HepG2 (cell line): ENCODE data around the gene TBR1. TPM values are rescaled to one million over a fixed set of nuclear protein-coding genes. Genes with fewer than 3 reads are reported as not detected.

Experiments
- AKAP8 ChIP-seq: sonication (generic); formaldehyde crosslinking; IDR thresholded peaks from 2 replicates; pipeline ENCODE4 v1.5.1; 2020; ENCODE audit warnings: mild to moderate bottlenecking, missing genetic modification reagents
- CHCHD3 ChIP-seq: sonication (generic); formaldehyde crosslinking; IDR thresholded peaks from 2 replicates; pipeline ENCODE4 v1.8.0; 2022; ENCODE audit warnings: mild to moderate bottlenecking, missing genetic modification reagents, moderate library complexity
- MXD4 ChIP-seq: IDR thresholded peaks from 2 replicates; pipeline ENCODE4 v1.6.1; 2016; ENCODE audit warnings: mild to moderate bottlenecking, missing biosample characterization, missing genetic modification reagents
- POGZ ChIP-seq: sonication (generic); formaldehyde crosslinking; IDR thresholded peaks from 2 replicates; pipeline ENCODE4 v1.4.0; 2020; ENCODE audit warnings: mild to moderate bottlenecking, missing genetic modification reagents
- RBM22 ChIP-seq: fragments of 200-400 bp; formaldehyde crosslinking; optimal IDR thresholded peaks from 2 replicates; pipeline ENCODE3; 2017; ENCODE audit warnings: mild to moderate bottlenecking, low read length, moderate library complexity
- SALL1 ChIP-seq: sonication (generic); formaldehyde crosslinking; IDR thresholded peaks from 2 replicates; pipeline ENCODE4 v1.8.0; 2022; ENCODE audit warnings: mild to moderate bottlenecking, missing genetic modification reagents
- ZBTB20 ChIP-seq: sonication (generic); formaldehyde crosslinking; IDR thresholded peaks from 2 replicates; pipeline ENCODE4 v1.8.1; 2023; ENCODE audit warnings: missing genetic modification reagents, low read depth, mild to moderate bottlenecking, borderline replicate concordance
- ZNF10 ChIP-seq: sonication (generic); formaldehyde crosslinking; IDR thresholded peaks from 2 replicates; pipeline ENCODE4 v1.4.0; 2020; ENCODE audit warnings: mild to moderate bottlenecking, low read depth, missing genetic modification reagents, borderline replicate concordance
- ZNF607 ChIP-seq: sonication (generic); formaldehyde crosslinking; IDR thresholded peaks from 2 replicates; pipeline ENCODE4 v1.5.1; 2020; ENCODE audit warnings: missing genetic modification reagents, mild to moderate bottlenecking, borderline replicate concordance
- polyA plus RNA-seq, 8 experiments: library from polyadenylated mRNA; depleted of rRNA in 3 of 8; stranded (reverse) in 7 of 8; unstranded in 1 of 8; fragments of >200 nt; fragmentation: Illumina TruSeq in 4 of 8; extraction: Trizol in 4 of 8; gene quantifications; 2 replicates each; pipeline versions ENCODE4 v1.2.1 to v1.2.3, GENCODE V29; 2011 to 2016; ENCODE audit warnings: low read depth in 4 of 8, missing spikeins in 1 of 8, mixed read lengths in 1 of 8; ENCODE audit not compliant: insufficient read depth in 1 of 8
- total RNA-seq, 5 experiments: library from RNA; depleted of rRNA; stranded (reverse); fragments of >200 nt; fragmentation: Illumina TruSeq; extraction: Trizol; gene quantifications; 2 replicates each; pipeline ENCODE4 v1.2.3, GENCODE V29; 2016; ENCODE audit warnings: low read depth in 1 of 5
- TF ChIP-seq, protein P1 (sequence below): sonication (generic); formaldehyde crosslinking; IDR thresholded peaks from 2 replicates; pipeline ENCODE4 v1.4.0; 2020; ENCODE audit warnings: missing genetic modification reagents
- TF ChIP-seq, protein P2 (sequence below): sonication (generic); formaldehyde crosslinking; IDR thresholded peaks from 2 replicates; pipeline ENCODE4 v1.8.1; 2023; ENCODE audit warnings: mild to moderate bottlenecking, inconsistent platforms, moderate library complexity, missing genetic modification reagents, borderline replicate concordance
- TF ChIP-seq, protein P3 (sequence below): sonication (generic); formaldehyde crosslinking; IDR thresholded peaks from 2 replicates; pipeline ENCODE4 v1.4.0; 2020; ENCODE audit warnings: missing genetic modification reagents

The TBR1 gene
- total and polyA plus RNA-seq, 2 of the 13 experiments (the other 11 are each of a cell fraction or from before 2014, with no cell fraction given) = not detected

DNA sequence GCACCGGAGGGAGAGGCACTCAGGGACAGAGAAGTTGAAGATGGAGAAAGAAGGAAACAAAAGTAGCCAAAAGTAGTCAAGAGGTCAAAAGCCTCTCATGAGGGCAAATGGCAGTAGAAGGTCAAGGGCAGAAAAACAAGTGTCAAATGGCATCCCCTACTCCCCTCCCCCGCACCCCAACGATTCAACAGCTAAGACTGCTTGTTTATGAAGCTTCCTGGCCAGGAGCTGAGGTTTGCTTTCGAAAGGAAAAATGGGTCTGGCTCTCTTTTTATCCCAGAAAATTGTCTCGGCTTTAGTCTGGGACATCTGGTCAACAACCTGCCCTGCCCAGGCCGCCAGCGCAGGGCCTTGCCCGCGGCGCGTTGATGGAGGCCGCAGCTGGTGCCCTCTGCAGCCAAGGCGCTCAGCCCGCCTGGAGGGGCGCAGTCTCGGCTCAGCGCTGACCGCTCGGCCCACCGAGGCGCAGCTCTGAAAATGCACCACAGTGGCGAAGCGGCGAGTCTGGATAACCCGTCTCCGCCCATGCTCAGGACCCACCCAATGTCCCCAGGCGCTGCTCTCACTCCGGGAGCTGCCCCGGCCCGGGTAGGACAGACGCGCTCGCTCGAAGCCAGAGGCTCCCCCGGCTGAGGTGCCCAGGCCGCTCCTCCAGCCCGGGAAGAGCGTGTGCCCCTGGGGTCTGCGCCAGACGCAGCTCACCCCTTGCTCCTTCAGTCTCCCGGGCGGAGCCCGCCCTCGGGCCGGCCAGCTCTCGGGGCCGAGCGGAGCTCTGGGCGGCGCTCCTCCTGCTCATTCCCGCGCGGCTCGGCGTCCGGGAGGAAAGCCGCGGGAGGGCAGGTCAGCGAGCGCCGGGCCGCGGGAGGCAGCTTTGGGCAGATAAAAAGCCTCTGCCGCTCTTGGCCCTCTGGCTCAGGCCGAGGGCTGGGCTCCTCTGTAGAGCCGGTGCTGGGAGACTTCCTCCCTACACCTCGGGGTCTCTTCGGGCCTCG is 1.8 kb upstream of the TBR1 start (continued):
- no peak for TF ChIP-seq ZNF10
- TF ChIP-seq POGZ (CRISPR knock-in tag) = peak; percentile 48; the same call in 1 of the 2 replicates
- TF ChIP-seq MXD4 (CRISPR knock-in tag) = no peak; the same call in 1 of the 2 replicates
- no peak for TF ChIP-seq RBM22
- peak; percentile 49; the same call in 1 of the 2 replicates for TF ChIP-seq SALL1 (CRISPR knock-in tag)
- TF ChIP-seq CHCHD3 (CRISPR knock-in tag) = 0 out of 2 replicates have a peak, but pooled peaks have one; percentile 44
- TF ChIP-seq ZBTB20 (CRISPR knock-in tag) = no peak
- TF ChIP-seq AKAP8 (CRISPR knock-in tag) = no peak
- TF ChIP-seq, protein P1, sequence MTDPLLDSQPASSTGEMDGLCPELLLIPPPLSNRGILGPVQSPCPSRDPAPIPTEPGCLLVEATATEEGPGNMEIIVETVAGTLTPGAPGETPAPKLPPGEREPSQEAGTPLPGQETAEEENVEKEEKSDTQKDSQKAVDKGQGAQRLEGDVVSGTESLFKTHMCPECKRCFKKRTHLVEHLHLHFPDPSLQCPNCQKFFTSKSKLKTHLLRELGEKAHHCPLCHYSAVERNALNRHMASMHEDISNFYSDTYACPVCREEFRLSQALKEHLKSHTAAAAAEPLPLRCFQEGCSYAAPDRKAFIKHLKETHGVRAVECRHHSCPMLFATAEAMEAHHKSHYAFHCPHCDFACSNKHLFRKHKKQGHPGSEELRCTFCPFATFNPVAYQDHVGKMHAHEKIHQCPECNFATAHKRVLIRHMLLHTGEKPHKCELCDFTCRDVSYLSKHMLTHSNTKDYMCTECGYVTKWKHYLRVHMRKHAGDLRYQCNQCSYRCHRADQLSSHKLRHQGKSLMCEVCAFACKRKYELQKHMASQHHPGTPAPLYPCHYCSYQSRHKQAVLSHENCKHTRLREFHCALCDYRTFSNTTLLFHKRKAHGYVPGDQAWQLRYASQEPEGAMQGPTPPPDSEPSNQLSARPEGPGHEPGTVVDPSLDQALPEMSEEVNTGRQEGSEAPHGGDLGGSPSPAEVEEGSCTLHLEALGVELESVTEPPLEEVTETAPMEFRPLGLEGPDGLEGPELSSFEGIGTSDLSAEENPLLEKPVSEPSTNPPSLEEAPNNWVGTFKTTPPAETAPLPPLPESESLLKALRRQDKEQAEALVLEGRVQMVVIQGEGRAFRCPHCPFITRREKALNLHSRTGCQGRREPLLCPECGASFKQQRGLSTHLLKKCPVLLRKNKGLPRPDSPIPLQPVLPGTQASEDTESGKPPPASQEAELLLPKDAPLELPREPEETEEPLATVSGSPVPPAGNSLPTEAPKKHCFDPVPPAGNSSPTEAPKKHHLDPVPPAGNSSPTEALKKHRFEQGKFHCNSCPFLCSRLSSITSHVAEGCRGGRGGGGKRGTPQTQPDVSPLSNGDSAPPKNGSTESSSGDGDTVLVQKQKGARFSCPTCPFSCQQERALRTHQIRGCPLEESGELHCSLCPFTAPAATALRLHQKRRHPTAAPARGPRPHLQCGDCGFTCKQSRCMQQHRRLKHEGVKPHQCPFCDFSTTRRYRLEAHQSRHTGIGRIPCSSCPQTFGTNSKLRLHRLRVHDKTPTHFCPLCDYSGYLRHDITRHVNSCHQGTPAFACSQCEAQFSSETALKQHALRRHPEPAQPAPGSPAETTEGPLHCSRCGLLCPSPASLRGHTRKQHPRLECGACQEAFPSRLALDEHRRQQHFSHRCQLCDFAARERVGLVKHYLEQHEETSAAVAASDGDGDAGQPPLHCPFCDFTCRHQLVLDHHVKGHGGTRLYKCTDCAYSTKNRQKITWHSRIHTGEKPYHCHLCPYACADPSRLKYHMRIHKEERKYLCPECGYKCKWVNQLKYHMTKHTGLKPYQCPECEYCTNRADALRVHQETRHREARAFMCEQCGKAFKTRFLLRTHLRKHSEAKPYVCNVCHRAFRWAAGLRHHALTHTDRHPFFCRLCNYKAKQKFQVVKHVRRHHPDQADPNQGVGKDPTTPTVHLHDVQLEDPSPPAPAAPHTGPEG = peak; percentile 65; the same call in 1 of the 2 replicates
- TF ChIP-seq, protein P2, sequence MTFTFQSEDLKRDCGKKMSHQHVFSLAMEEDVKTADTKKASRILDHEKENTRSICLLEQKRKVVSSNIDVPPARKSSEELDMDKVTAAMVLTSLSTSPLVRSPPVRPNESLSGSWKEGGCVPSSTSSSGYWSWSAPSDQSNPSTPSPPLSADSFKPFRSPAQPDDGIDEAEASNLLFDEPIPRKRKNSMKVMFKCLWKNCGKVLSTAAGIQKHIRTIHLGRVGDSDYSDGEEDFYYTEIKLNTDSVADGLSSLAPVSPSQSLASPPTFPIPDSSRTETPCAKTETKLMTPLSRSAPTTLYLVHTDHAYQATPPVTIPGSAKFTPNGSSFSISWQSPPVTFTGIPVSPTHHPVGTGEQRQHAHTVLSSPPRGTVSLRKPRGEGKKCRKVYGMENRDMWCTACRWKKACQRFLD (CRISPR knock-in tag) = 0 out of 2 replicates have a peak, but pooled peaks have one; percentile 62
- 0 out of 2 replicates have a peak, but pooled peaks have one; percentile 49 for TF ChIP-seq ZNF607 (CRISPR knock-in tag)
- TF ChIP-seq, protein P3, sequence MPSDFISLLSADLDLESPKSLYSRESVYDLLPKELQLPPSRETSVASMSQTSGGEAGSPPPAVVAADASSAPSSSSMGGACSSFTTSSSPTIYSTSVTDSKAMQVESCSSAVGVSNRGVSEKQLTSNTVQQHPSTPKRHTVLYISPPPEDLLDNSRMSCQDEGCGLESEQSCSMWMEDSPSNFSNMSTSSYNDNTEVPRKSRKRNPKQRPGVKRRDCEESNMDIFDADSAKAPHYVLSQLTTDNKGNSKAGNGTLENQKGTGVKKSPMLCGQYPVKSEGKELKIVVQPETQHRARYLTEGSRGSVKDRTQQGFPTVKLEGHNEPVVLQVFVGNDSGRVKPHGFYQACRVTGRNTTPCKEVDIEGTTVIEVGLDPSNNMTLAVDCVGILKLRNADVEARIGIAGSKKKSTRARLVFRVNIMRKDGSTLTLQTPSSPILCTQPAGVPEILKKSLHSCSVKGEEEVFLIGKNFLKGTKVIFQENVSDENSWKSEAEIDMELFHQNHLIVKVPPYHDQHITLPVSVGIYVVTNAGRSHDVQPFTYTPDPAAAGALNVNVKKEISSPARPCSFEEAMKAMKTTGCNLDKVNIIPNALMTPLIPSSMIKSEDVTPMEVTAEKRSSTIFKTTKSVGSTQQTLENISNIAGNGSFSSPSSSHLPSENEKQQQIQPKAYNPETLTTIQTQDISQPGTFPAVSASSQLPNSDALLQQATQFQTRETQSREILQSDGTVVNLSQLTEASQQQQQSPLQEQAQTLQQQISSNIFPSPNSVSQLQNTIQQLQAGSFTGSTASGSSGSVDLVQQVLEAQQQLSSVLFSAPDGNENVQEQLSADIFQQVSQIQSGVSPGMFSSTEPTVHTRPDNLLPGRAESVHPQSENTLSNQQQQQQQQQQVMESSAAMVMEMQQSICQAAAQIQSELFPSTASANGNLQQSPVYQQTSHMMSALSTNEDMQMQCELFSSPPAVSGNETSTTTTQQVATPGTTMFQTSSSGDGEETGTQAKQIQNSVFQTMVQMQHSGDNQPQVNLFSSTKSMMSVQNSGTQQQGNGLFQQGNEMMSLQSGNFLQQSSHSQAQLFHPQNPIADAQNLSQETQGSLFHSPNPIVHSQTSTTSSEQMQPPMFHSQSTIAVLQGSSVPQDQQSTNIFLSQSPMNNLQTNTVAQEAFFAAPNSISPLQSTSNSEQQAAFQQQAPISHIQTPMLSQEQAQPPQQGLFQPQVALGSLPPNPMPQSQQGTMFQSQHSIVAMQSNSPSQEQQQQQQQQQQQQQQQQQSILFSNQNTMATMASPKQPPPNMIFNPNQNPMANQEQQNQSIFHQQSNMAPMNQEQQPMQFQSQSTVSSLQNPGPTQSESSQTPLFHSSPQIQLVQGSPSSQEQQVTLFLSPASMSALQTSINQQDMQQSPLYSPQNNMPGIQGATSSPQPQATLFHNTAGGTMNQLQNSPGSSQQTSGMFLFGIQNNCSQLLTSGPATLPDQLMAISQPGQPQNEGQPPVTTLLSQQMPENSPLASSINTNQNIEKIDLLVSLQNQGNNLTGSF = 0 out of 2 replicates have a peak, but pooled peaks have one; percentile 60
